ENCODE data around the gene TMEM258.

Gene TMEM258

DNA sequence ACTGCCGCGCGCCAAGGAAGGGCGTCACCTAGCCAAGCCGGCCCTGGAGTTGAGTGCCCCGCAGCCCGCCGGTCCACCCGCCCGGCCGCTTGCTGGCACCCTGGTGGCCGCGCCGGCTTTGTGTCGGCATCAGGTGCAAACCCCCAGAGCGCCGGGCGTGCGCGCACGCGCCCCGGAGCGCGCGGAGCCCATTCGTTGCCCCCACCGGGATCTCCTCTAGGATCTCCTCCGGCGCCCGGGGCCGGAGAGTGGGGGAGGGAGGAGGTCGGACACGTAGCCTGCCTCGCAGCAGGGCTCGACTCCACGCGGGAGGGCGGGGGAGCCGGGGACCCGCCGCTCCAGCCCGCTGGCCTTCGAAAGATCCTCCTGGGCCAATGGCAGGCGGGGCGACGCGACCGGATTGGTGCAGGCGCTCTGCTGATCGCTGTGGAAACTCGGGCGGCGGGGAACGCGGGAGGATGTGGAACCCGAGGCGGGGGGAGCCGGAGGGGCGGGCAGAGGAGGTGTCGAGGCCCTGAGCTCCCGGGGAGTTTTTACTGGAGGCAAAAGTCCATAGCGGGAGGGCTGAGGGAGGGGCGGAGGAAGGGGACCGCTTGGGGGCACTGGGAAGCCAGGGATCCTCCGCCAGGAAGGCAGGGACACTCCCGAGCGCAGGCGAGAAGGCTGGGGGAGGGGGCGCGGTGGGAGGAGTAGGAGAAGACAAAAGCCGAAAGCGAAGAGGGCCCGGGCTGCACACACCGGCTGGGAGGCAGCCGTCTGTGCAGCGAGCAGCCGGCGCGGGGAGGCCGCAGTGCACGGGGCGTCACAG, 35.4 kb upstream of the TMEM258 start, which contains the start of gene FADS2:
FADS2 (plus strand) TSS at position 730 of the 808 bp plus-strand sequence. CDS start 91 bp downstream, outside the sequence.
- DNase-seq: peak; percentile 90
- in situ Hi-C loops (cut with MboI; ENCODE audit: low pct_unique_long_range_greater_than_20kb, low sequenced_read_pairs): no loop called here

DNA sequence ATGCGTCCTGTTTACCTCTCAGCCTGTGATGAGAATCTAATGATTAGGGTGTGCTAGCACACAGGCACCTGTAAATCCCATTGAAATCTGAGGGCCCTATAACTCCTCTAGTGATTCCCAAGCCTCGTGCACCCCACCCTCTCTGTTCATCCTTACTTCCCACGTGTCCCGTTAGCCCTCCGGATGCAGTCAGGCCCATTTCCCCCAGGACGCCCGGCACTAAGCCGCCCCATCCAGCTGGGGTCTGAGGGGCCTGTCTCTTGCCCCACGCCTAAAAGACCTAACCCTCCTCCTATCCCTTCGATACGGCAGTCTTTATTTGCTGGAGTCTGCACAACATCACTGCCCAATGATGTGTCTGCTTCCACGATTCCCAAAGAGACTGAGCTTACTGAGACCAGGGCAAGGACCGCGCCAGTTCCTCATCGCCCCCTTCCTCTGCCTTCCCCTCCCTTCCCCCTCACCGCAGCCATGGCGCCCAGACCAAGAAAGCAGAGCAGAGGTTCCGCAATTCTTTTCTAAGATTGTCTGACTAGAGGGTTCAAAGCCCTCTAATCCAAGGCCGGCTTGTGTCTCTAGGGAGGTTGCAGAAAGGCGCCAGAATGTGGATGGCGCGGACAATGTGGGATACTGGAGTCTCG, 34.7 kb upstream of the TMEM258 start:
- in situ Hi-C loops (cut with MboI; ENCODE audit: low pct_unique_long_range_greater_than_20kb, low sequenced_read_pairs): no loop called here

DNA sequence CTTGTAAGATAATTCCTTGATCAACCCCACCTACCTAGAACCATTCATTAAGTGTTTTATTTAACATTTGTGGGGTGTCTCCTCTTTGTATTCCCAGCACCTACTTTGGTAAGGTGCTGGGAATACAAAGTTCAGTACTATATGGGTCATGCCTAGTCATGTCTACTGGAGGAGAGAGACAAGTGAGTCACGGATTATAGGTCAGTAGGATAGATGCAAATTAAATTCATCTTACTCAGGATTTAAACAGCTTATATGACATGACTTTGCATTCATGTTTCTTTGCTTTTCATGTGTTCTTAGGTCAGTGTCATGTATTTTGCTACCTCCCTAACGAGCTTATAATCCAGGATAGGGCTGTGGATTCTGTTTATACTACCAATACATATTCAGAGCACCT, 27.8 kb upstream of the TMEM258 start:
- in situ Hi-C loops (cut with MboI; ENCODE audit: low pct_unique_long_range_greater_than_20kb, low sequenced_read_pairs): no loop called here
- DNase-seq: no peak

More for the DNA sequence above, 34.7 kb upstream of the TMEM258 start:
- peak; percentile 79 for DNase-seq

DNA sequence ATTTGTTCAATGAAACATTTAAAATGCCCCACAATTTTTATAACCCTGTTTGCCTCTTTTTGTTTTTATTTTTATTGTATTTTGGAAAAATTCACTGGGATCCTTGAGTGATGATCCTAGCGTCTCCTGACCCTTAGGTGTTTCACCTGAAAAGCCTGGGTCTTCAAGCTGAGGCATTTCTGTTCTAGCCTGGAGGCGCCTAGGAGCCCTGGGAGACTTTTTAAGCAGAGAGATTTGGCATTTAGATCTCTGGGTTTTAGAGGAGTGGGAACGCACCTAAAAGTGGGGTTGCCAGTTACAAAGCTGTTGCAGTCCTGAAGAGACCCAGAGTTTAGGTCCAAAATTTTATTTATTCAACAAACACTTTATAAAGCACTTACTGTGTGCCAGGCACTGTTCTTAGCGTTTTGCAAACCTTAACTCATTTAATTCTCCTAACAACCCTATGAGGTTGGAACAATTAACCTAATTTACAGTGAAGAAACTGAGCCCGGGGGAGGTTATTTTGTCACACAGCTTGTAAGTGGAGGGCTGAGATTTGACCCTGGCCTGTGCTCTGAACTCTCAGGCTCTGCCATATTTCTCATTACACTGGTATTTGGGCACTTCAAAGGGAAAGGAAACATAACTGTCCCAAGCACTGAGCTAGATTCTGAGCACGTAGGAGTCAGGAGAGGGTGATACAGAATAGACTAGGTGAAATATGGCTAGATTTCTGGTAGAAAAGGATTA, 25.2 kb upstream of the TMEM258 start:
- DNase-seq: no peak
- in situ Hi-C loops (cut with MboI; ENCODE audit: low pct_unique_long_range_greater_than_20kb, low sequenced_read_pairs): no loop called here

DNA sequence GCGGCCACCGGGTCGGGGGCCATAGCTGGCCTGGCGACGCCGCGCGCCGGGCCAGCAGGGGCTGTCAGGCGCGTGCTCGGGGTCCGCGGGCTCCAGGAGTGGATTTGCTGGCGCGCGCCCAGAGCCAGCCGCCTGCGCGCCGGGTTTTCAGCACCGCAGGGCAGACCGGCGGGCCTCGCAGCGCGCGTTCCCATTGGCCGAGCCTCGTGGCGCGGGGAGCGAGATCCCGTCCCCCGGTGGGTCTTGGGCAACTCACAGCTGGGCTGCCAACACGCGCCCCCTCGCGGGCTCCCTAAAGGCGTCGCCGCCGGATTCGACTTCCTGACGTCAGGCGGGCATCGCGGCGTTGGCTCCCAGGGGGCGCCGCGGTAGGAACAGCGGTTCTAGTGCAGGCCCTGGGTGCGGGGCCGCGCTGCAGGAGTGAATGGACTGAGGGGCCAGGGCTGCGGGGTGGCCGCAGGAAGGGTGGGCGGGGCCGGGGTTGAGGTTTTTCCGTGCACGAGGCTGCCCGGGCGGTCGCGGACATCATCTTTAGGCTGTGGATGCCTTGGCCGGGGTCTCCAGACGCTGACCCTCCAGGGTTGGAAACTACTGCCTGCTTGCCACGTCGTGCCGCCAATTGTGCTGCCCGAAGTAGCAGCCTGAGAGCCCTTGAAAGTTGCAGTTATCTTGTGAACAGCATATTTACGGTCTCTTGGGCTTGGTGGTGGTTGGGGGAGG, 24.5 kb upstream of the TMEM258 start, which contains the start of gene FADS1:
FADS1 (minus strand) TSS at position 268 of the 720 bp plus-strand sequence; CDS start at position 194, 74 bp downstream.
- peak; percentile 95 for DNase-seq
- in situ Hi-C loops (cut with MboI; ENCODE audit: low pct_unique_long_range_greater_than_20kb, low sequenced_read_pairs): no loop called here

DNA sequence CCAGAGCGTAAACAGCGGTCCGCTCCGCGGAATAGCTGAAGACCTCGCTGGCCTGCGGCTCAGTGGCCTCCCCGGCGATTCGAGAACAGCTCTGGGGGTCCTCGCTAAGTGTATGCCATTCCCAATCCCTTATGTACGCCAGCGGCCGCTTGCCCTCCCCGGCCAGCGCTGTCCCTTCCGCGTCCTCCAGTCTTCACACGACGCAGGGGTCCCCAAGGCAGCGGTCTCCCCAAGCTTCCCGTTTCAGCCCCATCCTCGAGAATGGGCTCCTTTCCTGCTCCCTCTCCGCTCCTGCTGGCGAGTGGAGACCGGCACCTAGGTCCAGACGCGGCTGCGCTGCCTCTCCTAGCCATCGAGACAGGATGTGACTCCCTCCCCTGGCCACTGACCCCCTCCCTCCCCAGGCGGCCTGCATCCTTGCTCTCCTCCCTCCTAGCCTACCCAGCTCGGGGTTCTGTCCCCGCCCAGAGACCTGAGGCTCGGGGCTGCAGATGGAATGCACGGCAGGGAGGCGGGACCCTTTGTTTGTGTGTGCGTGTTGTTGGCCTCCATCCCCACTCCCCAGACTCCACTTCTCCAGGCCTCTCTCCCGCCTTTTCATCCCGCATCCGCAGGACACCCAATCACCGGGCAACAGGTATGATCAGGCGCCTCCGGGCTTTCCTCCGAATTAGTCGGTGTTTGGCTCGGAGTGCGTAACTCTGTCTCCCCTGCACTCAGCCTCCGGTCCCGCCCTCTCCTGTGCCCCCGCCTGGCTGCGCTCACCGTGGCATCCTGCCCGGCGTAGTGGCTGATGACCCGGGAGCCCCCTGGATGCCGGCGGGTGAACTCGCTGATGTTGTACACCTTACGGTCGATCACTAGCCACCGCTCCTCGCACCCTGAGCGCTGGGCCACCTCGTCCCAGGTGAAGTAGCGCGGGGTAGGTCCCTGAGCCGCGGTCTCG, 23.7 kb upstream of the TMEM258 start:
- no peak for DNase-seq
- in situ Hi-C loops (cut with MboI; ENCODE audit: low pct_unique_long_range_greater_than_20kb, low sequenced_read_pairs): no loop called here

DNA sequence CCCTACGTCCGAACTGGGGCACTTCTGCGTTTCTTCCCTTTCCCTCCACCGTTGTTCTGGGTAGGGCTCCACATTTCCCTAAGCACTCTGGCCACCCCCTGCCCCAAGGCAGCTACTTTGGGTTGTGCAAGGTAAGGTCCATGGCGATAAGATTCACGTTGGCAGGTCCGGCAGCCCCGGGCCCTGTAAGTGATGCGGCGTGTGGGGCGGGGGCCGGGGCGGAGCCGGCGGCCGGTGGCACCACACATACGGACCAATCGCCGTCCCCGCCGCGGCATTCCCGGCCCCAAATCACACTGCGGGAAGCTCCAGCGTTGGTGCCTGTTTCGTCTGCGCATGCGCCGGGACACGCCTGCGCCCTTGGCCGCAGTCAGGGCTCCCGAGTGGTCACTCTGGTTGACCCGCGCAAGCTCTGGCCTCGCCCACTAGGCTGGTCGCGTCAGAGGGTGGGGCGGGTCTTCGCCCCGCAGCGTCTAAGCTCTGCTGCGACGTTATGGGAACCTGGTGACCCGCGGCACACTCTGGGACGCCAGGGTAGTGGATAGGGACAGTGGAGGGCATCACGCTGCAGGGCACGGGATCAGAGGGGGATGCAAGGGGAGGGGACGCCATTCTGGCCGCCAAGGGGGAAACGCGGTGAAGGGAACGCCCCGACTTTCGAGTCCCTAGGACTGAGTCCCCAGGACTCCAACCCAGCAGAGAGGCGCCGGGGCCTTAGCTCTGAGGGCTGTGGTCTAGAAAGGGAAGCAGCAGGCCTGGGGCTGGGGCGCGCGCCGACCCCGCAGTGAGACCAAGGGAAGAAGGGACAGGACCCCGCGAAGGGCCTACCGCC, 22.8 kb upstream of the TMEM258 start:
- DNase-seq: peak; percentile 80
- in situ Hi-C loops (cut with MboI; ENCODE audit: low pct_unique_long_range_greater_than_20kb, low sequenced_read_pairs): no loop called here

DNA sequence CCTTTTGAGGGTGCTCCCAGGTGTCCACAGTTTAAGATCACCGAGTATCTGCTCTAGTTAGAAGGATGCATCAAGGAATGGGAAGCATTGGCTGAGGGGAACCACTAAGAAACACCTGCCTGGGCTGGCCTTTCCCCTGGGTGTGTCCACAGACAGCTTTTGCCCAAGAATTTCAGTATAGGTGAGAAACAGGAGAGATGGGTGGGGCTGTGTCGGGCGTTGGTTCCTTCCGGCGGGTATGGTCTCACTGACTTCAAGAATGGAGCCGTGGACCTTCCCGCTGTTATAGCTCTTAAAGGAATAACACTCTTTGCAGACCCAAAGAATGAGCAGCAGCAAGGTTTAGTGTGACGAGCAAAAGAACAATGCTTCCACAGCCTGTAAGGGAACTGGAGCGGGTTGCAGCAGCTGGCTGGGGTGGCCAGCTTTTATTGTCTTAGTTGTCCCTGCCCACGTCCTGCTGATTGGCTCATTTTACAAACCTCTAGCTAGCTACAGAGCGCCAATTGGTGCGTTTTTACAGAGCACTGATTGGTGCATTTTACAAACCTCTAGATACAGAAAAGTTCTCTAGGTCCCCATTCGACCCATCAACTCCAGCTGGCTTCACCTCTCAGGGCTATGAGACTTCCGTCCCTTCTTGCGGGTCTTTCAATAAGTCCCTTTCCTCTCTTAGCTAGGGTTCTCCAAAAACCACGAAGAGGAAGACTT, 22.0 kb upstream of the TMEM258 start:
- in situ Hi-C loops (cut with MboI; ENCODE audit: low pct_unique_long_range_greater_than_20kb, low sequenced_read_pairs): no loop called here
- peak; percentile 72 for DNase-seq

DNA sequence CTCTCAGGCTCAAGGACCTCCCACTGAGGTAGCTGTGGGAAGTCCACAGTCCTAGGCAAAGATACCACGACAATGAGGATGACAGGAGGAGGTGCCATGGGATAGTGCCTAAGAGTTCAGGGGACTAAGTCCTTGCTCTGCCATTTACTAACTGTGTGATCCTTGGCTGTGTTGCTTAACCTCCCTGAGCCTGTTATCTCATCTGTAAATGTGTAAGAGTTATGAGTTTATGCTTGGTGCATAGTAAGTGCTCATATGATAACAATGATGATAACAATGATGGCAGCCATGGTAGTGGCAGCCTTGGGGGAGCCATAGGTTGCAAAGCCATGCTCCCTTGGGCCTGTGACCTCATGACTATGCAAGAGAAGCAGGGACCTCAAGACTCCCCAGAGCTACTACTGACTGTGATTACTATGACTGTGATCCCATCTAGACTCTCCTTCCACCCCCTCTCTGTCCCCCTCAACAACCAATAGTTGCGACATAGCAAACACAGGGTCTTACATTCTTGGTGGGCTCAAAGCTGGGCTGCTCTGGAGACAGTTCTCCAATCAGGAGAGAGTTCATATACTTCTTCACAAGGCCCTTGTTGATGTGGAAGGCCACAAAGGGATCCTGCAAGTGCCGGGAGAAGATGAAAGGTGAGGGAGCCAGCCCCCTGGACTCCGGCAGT, 20.5 kb upstream of the TMEM258 start:
- DNase-seq: no peak
- in situ Hi-C loops (cut with MboI; ENCODE audit: low pct_unique_long_range_greater_than_20kb, low sequenced_read_pairs): no loop called here

DNA sequence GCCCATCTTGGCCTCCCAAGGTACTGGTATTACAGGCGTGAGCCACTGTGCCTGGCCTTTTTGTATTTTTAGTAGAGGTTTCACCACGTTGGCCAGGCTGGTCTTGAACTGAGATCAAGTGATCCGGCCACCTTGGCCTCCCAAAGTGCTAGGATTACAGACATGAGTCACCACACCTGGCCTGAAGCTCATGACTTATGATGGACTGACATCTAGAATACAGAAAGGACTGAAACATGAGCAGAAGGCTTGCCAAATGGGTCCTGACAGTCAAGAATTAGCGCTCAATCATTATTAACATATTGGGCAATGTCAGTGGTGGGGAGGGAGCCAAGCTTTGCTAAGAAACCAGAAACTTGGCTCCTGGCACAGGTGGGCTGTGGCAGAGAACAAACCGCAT, 19.4 kb upstream of the TMEM258 start:
- in situ Hi-C loops (cut with MboI; ENCODE audit: low pct_unique_long_range_greater_than_20kb, low sequenced_read_pairs): no loop called here
- no peak for DNase-seq

DNA sequence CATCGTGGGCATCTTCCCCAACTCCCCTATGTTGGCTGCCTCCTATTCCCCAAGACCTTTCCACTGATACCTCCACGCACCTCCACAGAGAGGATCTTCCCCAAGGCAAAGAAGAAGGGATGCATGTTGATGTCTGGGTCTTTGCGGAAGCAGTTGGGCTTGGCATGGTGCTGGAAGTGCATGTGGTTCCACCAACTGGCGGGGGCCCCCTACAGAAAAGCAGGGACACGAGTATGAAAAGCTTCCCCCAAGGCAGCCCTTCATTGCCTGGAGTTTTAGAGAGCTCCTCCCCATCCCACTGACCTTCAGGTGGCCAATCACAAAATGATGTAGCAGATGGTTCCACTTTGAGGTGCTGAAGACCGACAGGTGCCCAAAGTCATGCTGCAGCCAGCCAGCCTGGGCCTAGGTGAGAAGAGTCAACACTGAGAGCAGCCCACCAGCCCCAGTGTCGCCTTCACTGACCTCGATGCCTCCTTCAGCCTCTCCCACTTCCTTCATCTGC, 18.3 kb upstream of the TMEM258 start:
- in situ Hi-C loops (cut with MboI; ENCODE audit: low pct_unique_long_range_greater_than_20kb, low sequenced_read_pairs): no loop called here
- no peak for DNase-seq

DNA sequence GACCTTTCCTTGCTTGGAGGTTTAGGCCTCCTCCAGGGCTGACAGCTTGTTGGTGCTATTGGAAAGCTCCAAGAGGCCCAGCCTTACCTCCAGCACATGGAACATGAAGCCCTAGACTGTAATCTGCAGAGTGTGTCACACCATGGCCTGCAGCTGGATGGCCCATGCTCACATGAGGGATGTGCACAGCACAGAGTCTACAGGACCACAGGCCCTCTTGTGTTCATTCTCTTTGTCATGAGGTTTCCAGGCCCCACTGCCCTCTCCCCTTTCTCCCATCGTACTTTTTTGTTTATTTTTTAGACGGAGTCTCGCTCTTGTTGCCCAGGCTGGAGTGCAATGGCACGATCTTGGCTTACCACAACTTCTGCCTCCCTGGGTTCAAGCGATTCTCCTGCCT, 14.4 kb upstream of the TMEM258 start:
- in situ Hi-C loops (cut with MboI; ENCODE audit: low pct_unique_long_range_greater_than_20kb, low sequenced_read_pairs): no loop called here
- DNase-seq: no peak

DNA sequence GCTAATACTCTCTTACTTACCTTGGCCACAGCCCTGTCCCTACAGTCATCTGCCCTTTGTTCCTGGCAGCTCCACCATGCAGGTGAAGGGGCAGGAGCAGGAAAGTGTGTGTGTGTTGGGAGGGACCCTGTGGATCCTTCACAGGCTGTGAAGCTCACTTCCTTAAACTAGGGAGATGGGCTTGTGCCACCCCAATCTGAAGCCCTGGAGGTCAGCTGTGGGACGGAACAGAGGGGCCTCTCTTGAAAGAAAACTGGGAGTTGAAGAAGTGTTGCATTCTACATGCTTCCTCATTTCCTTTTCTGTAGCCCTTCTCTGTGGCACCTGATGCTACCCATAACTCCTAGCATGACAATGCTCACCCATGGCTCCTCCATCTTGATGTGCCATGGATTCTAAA, 12.7 kb upstream of the TMEM258 start:
- DNase-seq: no peak
- in situ Hi-C loops (cut with MboI; ENCODE audit: low pct_unique_long_range_greater_than_20kb, low sequenced_read_pairs): no loop called here

DNA sequence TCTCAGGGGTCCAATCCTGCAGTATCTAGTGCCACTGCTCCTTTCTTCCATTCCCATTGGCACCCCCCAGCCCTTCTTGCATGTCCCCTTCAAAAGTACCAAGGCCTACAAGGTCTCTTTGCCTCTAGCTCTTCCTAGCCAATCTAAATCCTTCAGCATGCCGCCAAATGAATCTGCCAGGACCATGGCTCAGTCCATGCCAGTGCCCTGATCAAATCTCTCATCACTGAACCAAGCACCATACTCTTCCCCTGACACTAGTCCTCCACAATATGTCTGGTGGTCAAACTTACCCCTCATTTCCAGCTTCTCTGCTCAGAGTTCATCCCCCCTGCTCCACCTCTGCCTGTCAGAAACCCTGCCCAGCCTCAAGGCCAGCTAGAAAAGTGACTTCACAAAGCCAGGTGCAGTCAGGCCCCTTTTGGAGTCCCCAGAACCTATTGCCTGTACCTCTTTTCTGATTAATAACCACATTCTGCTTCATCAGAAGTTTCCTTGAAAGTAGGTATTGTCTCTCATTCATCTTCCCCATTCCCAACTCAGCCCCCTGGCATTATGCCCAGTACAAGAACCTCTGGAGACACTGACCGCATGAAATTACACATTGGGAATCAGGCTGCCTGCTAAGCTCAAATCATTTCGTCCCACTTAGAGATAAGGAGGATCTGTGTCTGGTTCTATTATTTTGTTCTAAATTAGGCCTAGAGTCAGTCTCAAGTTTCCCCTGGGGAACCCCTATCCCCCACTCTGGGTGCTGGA, 11.7 kb upstream of the TMEM258 start:
- DNase-seq: no peak
- in situ Hi-C loops (cut with MboI; ENCODE audit: low pct_unique_long_range_greater_than_20kb, low sequenced_read_pairs): no loop called here

DNA sequence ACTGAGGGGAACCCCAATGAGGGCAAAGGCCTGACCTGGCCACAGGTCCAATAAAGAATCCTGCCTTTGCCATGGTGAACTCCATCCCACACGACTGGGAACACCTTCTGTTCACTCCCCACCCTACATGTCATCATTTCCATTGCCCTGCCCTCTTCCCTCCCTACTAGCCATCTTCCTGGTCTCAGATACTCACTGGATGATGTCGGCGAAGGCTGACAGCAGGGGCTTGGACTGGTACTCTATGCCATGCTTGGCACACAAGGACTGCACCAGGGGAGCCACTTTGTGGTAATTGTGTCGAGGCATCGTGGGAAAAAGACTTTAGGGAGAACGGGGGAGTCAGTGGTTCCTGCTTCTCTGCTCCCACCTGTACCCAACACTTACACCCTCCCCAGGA, 10.2 kb upstream of the TMEM258 start:
- in situ Hi-C loops (cut with MboI; ENCODE audit: low pct_unique_long_range_greater_than_20kb, low sequenced_read_pairs): no loop called here

More for the DNA sequence above, 10.2 kb upstream of the TMEM258 start:
- no peak for DNase-seq
